HepG2 (cell line): ENCODE measurements around the gene EEFSEC. TPM values are rescaled to one million over a fixed set of nuclear protein-coding genes. Genes with fewer than 3 reads are reported as not detected.

ENCODE experiments used
- ATAC-seq: fragments of 200-7000 bp; cut with Tn5 transposase; 3 replicates; pipeline ENCODE4 v1.9.1; 2020; ENCODE audit warnings: mild to moderate bottlenecking, moderate library complexity
- BruUV-seq: library from RNA; stranded (reverse); fragments of 400-500 nt; replicated peaks from 2 replicates; lab custom pipeline; 2021; lab: Mats Ljungman, UMichigan
- CTCF ChIA-PET: fragments of 300-600 bp; formaldehyde crosslinking; extraction: SDS; loops from one replicate; lab custom pipeline; 2021; ENCODE audit warnings: low total read pairs, inconsistent platforms, low intra/inter-chr PET ratio; lab: Yijun Ruan, JAX
- POLR2A ChIA-PET: fragments of 350-600 bp; sonication (Branson Sonifier 250); formaldehyde crosslinking; loops from one replicate; lab custom pipeline; 2020; ENCODE audit warnings: antibody characterized with exemption, inconsistent platforms; lab: Yijun Ruan, JAX
- DNase-seq: peaks from one replicate; pipeline ENCODE4 v3.0.0-alpha.2; 2015; ENCODE audit warnings: low spot score
- FAIRE-seq: peaks from 3 replicates; lab custom pipeline; 2011; peaks lifted over from hg19 to GRCh38; lab: Jason Lieb, UNC
- H2AFZ ChIP-seq: one replicate; pipeline ENCODE4 v1.6.1; 2011; ENCODE audit warnings: low read length, inconsistent platforms
- H3K27ac ChIP-seq: fragments of 300-600 bp; 3 replicates; pipeline ENCODE4 v1.8.0; 2011; ENCODE audit warnings: mixed run types, mild to moderate bottlenecking, mixed read lengths, low read length, inconsistent platforms; ENCODE audit not compliant: insufficient read depth; ENCODE audit errors: extremely low read length
- H3K27me3 ChIP-seq, 2 experiments: fragments of 200-600 bp in 1 of 2; 2 replicates in 1 of 2; 3 replicates in 1 of 2; pipeline versions ENCODE4 v1.6.0 to v1.8.0; 2011; ENCODE audit warnings: low read length in 2 of 2, mild to moderate bottlenecking in 2 of 2, moderate library complexity in 2 of 2, inconsistent platforms in 1 of 2; ENCODE audit not compliant: insufficient read depth in 2 of 2, control insufficient read depth in 1 of 2
- H3K36me3 ChIP-seq, 2 experiments: fragments of 200-600 bp in 1 of 2; replicated peaks in 1 of 2; 2 replicates in 1 of 2; 3 replicates in 1 of 2; pipeline versions ENCODE4 v1.5.1 to v1.8.0; 2011; ENCODE audit warnings: low read length in 2 of 2, inconsistent platforms in 1 of 2; ENCODE audit not compliant: insufficient read depth in 2 of 2, control insufficient read depth in 1 of 2
- H3K4me1 ChIP-seq: 2 replicates; pipeline ENCODE4 v1.5.1; 2012; ENCODE audit warnings: low read length, inconsistent platforms; ENCODE audit not compliant: insufficient read depth
- H3K4me2 ChIP-seq: 2 replicates; pipeline ENCODE4 v1.6.0; 2011; ENCODE audit warnings: low read depth, low read length, inconsistent platforms
- H3K4me3 ChIP-seq, 3 experiments: fragments of 200-600 bp in 1 of 3; sonication (generic), shearing (Covaris generic) in 1 of 3; replicated peaks in 1 of 3; 2 replicates each; pipeline ENCODE4 v1.5.1; 2011 to 2016; ENCODE audit warnings: low read length in 3 of 3, inconsistent platforms in 2 of 3, low read depth in 2 of 3, mild to moderate bottlenecking in 2 of 3, control low read depth in 1 of 3, mixed read lengths in 1 of 3; ENCODE audit not compliant: insufficient read depth in 1 of 3
- H3K79me2 ChIP-seq: one replicate; pipeline ENCODE4 v1.6.1; 2011; ENCODE audit warnings: low read length, inconsistent platforms; ENCODE audit not compliant: insufficient read depth
- H3K9ac ChIP-seq: 2 replicates; pipeline ENCODE4 v1.6.0; 2011; ENCODE audit warnings: mild to moderate bottlenecking, low read depth, low read length, inconsistent platforms; ENCODE audit not compliant: insufficient read depth
- H3K9me3 ChIP-seq: 2 replicates; pipeline ENCODE4 v1.5.1; 2012; ENCODE audit warnings: mild to moderate bottlenecking, low read length
- H4K20me1 ChIP-seq: 2 replicates; pipeline ENCODE4 v1.6.0; 2011; ENCODE audit warnings: inconsistent platforms, mild to moderate bottlenecking, low read length, moderate library complexity; ENCODE audit not compliant: insufficient read depth
- HDAC2 ChIP-seq: sonication (generic); formaldehyde crosslinking; IDR thresholded peaks from 2 replicates; pipeline ENCODE4 v1.4.0; 2020; ENCODE audit warnings: missing genetic modification reagents
- MAZ ChIP-seq, 2 experiments: sonication (generic) in 1 of 2; formaldehyde crosslinking in 1 of 2; IDR thresholded peaks; 2 replicates each; pipeline versions ENCODE4 v1.5.0 to v1.6.1; 2012 to 2020; ENCODE audit warnings: low read depth in 2 of 2, mild to moderate bottlenecking in 2 of 2, borderline replicate concordance in 1 of 2, improper control_type of control experiment in 1 of 2, low read length in 1 of 2, missing genetic modification reagents in 1 of 2, moderate library complexity in 1 of 2
- MIER3 ChIP-seq: IDR thresholded peaks from 2 replicates; pipeline ENCODE4 v1.6.1; 2016; ENCODE audit warnings: missing compliant biosample characterization, borderline replicate concordance
- MTA3 ChIP-seq: sonication (generic); formaldehyde crosslinking; IDR thresholded peaks from 2 replicates; pipeline ENCODE4 v1.4.0; 2020; ENCODE audit warnings: missing genetic modification reagents
- MTF1 ChIP-seq: sonication (generic); formaldehyde crosslinking; IDR thresholded peaks from 2 replicates; pipeline ENCODE4 v1.5.0; 2020; ENCODE audit warnings: missing genetic modification reagents
- NFE2 ChIP-seq: sonication (generic); formaldehyde crosslinking; IDR thresholded peaks from 2 replicates; pipeline ENCODE4 v1.4.0; 2020; ENCODE audit warnings: missing genetic modification reagents
- NR2F2 ChIP-seq: IDR thresholded peaks from 2 replicates; pipeline ENCODE4 v1.6.1; 2012; ENCODE audit warnings: low read depth, inconsistent platforms, borderline replicate concordance
- YEATS2 ChIP-seq: sonication (generic); formaldehyde crosslinking; IDR thresholded peaks from 2 replicates; pipeline ENCODE4 v1.4.0; 2020; ENCODE audit warnings: missing genetic modification reagents, borderline replicate concordance
- ZSCAN30 ChIP-seq: sonication (generic); formaldehyde crosslinking; IDR thresholded peaks from 2 replicates; pipeline ENCODE4 v1.5.0; 2020; ENCODE audit warnings: mild to moderate bottlenecking, missing genetic modification reagents
- WGBS: methylation state at CpG from one replicate; pipeline ENCODE4 v1.1.6; 2017; ENCODE audit warnings: low lambda C conversion rate; 5-methylcytosine and 5-hydroxymethylcytosine counted together
- in situ Hi-C: cut with HindIII; loops from 2 replicates; pipeline ENCODE4 v1.10.0; 2017; ENCODE audit warnings: low pct_unique_long_range_greater_than_20kb; ENCODE audit not compliant: extremely low pct_ligation_motif_present
- intact Hi-C: fragments of 100-400 bp; cut with micrococcal nuclease; formaldehyde crosslinking; loops from one replicate; pipeline ENCODE4 v1.10.0; 2022; ENCODE audit not compliant: unreplicated experiment
- polyA plus RNA-seq, 8 experiments: library from polyadenylated mRNA; depleted of rRNA in 3 of 8; stranded (reverse) in 7 of 8; unstranded in 1 of 8; fragments of >200 nt; fragmentation: Illumina TruSeq in 4 of 8; extraction: Trizol in 4 of 8; gene quantifications; 2 replicates each; pipeline versions ENCODE4 v1.2.1 to v1.2.3, GENCODE V29; 2011 to 2016; ENCODE audit warnings: low read depth in 4 of 8, missing spikeins in 1 of 8, mixed read lengths in 1 of 8; ENCODE audit not compliant: insufficient read depth in 1 of 8
- total RNA-seq, 5 experiments: library from RNA; depleted of rRNA; stranded (reverse); fragments of >200 nt; fragmentation: Illumina TruSeq; extraction: Trizol; gene quantifications; 2 replicates each; pipeline ENCODE4 v1.2.3, GENCODE V29; 2016; ENCODE audit warnings: low read depth in 1 of 5
- TF ChIP-seq, protein P1 (sequence below): sonication (generic); formaldehyde crosslinking; IDR thresholded peaks from 2 replicates; pipeline ENCODE4 v1.4.0; 2020; ENCODE audit warnings: mild to moderate bottlenecking, missing genetic modification reagents, borderline replicate concordance
- TF ChIP-seq, protein P2 (sequence below): sonication (generic); formaldehyde crosslinking; IDR thresholded peaks from 2 replicates; pipeline ENCODE4 v1.5.0; 2020; ENCODE audit warnings: missing genetic modification reagents
- TF ChIP-seq, protein P3 (sequence below): sonication (generic); formaldehyde crosslinking; IDR thresholded peaks from 2 replicates; pipeline ENCODE4 v1.4.0; 2020; ENCODE audit warnings: mild to moderate bottlenecking, missing genetic modification reagents
- TF ChIP-seq, protein P4 (sequence below), 2 experiments: sonication (generic) in 1 of 2; formaldehyde crosslinking in 1 of 2; IDR thresholded peaks; 2 replicates each; pipeline versions ENCODE4 v1.4.0 to v1.6.1; 2016 to 2020; ENCODE audit warnings: borderline replicate concordance in 1 of 2, low read depth in 1 of 2, mild to moderate bottlenecking in 1 of 2, missing genetic modification reagents in 1 of 2

The EEFSEC gene
- total and polyA plus RNA-seq, 2 of the 13 experiments (the other 11 are each of a cell fraction or from before 2014, with no cell fraction given): 6.4 to 24.2 TPM

DNA sequence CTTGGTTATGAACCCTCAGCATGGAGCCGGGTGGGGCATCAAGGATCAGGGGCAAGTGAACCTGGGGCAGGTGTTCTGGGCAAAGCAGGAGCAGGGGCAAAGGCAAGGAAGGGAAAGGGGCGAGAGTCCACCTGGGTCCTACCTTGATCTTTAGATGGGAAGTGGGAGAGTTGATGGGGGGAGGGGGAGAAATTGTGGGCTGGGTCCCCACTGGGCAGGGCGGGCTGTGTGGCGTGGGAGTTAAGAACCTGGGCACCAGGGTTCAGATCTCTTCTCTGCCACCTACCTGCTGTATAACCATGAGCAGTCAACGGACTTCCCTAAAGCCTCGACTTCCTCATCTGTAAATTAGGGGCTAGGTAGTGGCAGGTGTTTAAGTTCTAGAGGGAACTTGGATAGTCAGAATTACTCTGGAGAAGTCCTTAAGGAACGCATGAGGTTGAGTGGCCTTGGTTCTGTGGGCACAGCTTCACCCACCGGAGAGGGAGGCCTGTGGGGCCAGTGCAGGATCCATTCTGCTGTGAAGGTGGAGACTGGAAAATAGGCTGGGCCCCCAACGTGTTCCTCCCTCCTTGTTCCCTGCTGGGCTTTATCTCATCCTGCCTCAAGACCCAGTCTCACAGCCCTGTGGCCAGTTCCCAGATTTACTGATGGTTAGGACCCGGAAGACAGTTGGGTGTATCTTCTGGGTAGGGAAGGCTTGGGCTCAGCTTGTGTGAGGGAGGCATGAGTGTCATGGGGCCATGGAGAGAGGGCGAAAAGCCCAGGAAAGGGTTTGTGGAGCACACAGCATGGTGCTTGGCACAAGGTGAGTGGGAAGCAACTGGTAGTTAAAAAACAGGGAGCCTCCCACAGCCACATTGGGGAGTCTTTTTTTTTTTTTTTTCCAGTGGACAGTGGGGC is 90.6 kb downstream of the EEFSEC start:
- CTCF ChIA-PET: no interaction called here
- Histone ChIP-seq H3K27ac (no peak overlapping the region), H2AFZ (no peak overlapping the region), H3K79me2 (peaks cover under 1% of the 10 kb centered on the region), H3K4me3 (no peak overlapping the region), H3K36me3 (peaks cover 12 to 30% of the 10 kb centered on the region in 2 experiments; a peak in 4 of 5 replicates), H3K9me3 (no peaks in the 10 kb centered on the region), H3K9ac (no peak overlapping the region), H4K20me1 (peaks cover 2% of the 10 kb centered on the region; the same call in 1 of the 2 replicates), H3K4me1 (peaks cover 8% of the 10 kb centered on the region), H3K27me3 (no peaks in the 10 kb centered on the region), H3K4me2 (no peak overlapping the region)
- in situ Hi-C loops (no loop called here), intact Hi-C loops (no loop called here)
- TF ChIP-seq, protein P1, sequence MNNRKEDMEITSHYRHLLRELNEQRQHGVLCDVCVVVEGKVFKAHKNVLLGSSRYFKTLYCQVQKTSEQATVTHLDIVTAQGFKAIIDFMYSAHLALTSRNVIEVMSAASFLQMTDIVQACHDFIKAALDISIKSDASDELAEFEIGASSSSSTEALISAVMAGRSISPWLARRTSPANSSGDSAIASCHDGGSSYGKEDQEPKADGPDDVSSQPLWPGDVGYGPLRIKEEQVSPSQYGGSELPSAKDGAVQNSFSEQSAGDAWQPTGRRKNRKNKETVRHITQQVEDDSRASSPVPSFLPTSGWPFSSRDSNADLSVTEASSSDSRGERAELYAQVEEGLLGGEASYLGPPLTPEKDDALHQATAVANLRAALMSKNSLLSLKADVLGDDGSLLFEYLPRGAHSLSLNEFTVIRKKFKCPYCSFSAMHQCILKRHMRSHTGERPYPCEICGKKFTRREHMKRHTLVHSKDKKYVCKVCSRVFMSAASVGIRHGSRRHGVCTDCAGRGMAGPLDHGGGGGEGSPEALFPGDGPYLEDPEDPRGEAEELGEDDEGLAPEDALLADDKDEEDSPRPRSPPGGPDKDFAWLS (CRISPR knock-in tag): no peak
- no peak for TF ChIP-seq MAZ (IDR thresholded peaks at IDR 0.05; ENCODE audit: borderline replicate concordance, low read depth, low read length)
- no peak for TF ChIP-seq MAZ (CRISPR knock-in tag; IDR thresholded peaks at IDR 0.05; ENCODE audit: low read depth)
- TF ChIP-seq HDAC2: no peak
- no peak for TF ChIP-seq ZSCAN30 (CRISPR knock-in tag)
- TF ChIP-seq NR2F2: no peak
- no peak for TF ChIP-seq NFE2 (CRISPR knock-in tag)
- TF ChIP-seq, protein P2, sequence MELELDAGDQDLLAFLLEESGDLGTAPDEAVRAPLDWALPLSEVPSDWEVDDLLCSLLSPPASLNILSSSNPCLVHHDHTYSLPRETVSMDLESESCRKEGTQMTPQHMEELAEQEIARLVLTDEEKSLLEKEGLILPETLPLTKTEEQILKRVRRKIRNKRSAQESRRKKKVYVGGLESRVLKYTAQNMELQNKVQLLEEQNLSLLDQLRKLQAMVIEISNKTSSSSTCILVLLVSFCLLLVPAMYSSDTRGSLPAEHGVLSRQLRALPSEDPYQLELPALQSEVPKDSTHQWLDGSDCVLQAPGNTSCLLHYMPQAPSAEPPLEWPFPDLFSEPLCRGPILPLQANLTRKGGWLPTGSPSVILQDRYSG: no peak
- TF ChIP-seq MTF1 (CRISPR knock-in tag): no peak
- TF ChIP-seq MIER3 (CRISPR knock-in tag): no peak
- no peak for TF ChIP-seq MTA3
- TF ChIP-seq, protein P3, sequence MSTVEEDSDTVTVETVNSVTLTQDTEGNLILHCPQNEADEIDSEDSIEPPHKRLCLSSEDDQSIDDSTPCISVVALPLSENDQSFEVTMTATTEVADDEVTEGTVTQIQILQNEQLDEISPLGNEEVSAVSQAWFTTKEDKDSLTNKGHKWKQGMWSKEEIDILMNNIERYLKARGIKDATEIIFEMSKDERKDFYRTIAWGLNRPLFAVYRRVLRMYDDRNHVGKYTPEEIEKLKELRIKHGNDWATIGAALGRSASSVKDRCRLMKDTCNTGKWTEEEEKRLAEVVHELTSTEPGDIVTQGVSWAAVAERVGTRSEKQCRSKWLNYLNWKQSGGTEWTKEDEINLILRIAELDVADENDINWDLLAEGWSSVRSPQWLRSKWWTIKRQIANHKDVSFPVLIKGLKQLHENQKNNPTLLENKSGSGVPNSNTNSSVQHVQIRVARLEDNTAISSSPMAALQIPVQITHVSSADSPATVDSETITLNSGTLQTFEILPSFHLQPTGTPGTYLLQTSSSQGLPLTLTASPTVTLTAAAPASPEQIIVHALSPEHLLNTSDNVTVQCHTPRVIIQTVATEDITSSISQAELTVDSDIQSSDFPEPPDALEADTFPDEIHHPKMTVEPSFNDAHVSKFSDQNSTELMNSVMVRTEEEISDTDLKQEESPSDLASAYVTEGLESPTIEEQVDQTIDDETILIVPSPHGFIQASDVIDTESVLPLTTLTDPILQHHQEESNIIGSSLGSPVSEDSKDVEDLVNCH (CRISPR knock-in tag): no peak
- TF ChIP-seq, protein P4, sequence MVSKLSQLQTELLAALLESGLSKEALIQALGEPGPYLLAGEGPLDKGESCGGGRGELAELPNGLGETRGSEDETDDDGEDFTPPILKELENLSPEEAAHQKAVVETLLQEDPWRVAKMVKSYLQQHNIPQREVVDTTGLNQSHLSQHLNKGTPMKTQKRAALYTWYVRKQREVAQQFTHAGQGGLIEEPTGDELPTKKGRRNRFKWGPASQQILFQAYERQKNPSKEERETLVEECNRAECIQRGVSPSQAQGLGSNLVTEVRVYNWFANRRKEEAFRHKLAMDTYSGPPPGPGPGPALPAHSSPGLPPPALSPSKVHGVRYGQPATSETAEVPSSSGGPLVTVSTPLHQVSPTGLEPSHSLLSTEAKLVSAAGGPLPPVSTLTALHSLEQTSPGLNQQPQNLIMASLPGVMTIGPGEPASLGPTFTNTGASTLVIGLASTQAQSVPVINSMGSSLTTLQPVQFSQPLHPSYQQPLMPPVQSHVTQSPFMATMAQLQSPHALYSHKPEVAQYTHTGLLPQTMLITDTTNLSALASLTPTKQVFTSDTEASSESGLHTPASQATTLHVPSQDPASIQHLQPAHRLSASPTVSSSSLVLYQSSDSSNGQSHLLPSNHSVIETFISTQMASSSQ (IDR thresholded peaks at IDR 0.05; ENCODE audit: low read depth): no peak
- TF ChIP-seq, protein P4 (CRISPR knock-in tag; IDR thresholded peaks at IDR 0.05; ENCODE audit: borderline replicate concordance): no peak
- TF ChIP-seq YEATS2 (CRISPR knock-in tag): no peak
- ATAC-seq (no peak), FAIRE-seq (no peak), DNase-seq (no peak)
- 90% methylated on average over 10 of the region's 11 CpGs for WGBS
- BruUV-seq: no TSS peak
- POLR2A ChIA-PET: no interaction called here
